Fibroblast of pulmonary artery (primary cell): Measurements from ENCODE around the gene RHOF.

Source experiments
- DNase-seq: peaks from one replicate; pipeline ENCODE4 v3.0.0-alpha.2; 2010; ENCODE audit warnings: low read depth
- H3K4me3 ChIP-seq: replicated peaks from 2 replicates; pipeline ENCODE4 v1.5.1; 2011; ENCODE audit warnings: low read depth, mild to moderate bottlenecking, control low read depth, low read length, moderate library complexity
- CTCF ChIP-seq: IDR thresholded peaks from 2 replicates; pipeline ENCODE4 v1.5.1; 2011; ENCODE audit warnings: mild to moderate bottlenecking, control low read depth, low read length, inconsistent platforms; ENCODE audit errors: missing control alignments

Gene RHOF

GRCh38 chr12:121776190-121777098 is 17.0 kb downstream of the RHOF start:
- peak; percentile 78 for TF ChIP-seq CTCF
- peak; percentile 65 for DNase-seq
- H3K4me3 ChIP-seq, result no peak overlapping the region

DNA sequence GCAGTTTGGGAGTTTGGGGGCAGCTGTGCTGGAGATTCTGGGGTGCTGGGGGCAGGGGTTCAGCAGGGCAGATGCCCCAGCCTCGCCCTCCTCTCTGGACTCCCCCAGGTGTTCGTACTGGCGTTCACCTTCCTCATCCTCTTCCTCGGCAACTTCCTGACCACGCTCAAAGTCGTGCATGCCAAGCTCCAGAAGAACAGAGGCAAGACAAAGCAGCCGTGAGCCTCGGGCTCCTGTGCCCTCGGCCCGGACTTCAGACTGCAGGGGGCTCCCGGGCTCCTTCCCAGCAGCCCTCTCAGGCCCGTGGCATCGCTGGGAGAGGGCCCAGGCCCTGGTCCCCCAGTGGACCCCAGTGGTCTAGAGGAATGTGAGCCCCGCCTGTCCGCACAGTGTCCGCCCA is 18.0 kb downstream of the RHOF start:
- DNase-seq, result no peak
- no peak overlapping the region for H3K4me3 ChIP-seq
- TF ChIP-seq CTCF, result no peak

DNA sequence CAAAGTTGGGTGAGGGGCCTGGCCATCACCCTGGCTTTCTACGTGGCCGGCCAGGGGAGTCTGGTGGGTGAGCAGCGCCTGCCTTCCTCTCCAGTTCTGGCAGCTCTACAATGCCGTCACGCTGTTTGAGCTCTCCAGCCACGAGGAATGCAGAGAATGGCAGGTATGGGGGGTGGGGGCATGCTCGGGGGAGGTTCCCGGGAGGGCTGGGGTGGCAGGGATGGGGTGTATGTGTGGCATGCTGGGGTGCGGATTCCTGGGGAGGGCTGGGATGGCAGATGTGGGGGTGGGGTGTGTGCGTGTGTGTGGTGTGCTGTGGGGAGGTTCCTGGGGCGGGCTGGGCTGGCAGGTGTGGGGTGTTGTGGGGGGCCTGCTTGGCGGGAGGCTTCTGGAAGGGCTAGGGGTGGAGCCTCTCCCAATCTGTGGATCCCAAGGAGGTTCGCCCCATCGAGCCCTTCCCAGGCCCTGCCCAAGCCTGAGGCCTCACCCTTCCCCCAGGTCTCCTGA is 18.5 kb downstream of the RHOF start:
- TF ChIP-seq CTCF, result no peak
- no peak overlapping the region for H3K4me3 ChIP-seq
- DNase-seq, result no peak

DNA sequence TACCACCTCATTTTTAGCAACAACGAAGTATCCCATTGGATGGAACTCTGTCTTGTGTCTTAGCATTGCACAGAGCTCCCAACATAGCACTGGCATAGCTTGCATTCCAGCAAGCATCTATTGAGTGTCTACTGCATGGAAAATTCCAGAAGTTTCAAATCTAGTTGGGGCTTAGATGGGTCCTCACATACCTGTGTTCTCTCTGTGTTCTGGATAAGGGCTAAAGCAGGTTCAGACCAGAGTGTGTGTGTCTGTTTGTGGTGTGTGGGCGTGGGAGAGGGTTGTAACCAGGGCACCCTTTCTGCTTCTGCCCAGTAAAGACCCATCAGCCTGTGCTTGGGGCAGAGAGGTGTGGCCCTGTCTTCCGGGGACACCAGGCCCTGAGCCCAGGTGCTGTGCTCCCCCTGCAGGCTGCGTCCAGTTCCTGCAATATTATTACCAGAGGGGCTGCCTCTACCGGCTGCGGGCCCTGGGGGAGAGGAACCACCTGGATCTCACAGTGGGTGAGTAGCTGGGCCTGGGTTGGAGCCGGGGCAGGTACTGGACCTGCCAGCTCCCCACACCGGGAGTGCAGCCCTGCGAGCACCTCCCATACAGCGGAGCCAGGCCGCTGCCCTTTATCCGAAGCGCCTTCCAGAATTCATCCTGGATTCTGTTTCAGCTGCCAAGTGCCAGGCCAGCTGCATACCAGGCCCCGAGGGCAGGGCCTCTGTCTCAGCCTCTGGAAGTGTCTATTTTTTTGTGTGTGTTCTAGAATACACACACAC is 20.3 kb downstream of the RHOF start:
- no peak overlapping the region for H3K4me3 ChIP-seq
- peak; percentile 81 for TF ChIP-seq CTCF
- DNase-seq, result peak; percentile 75

DNA sequence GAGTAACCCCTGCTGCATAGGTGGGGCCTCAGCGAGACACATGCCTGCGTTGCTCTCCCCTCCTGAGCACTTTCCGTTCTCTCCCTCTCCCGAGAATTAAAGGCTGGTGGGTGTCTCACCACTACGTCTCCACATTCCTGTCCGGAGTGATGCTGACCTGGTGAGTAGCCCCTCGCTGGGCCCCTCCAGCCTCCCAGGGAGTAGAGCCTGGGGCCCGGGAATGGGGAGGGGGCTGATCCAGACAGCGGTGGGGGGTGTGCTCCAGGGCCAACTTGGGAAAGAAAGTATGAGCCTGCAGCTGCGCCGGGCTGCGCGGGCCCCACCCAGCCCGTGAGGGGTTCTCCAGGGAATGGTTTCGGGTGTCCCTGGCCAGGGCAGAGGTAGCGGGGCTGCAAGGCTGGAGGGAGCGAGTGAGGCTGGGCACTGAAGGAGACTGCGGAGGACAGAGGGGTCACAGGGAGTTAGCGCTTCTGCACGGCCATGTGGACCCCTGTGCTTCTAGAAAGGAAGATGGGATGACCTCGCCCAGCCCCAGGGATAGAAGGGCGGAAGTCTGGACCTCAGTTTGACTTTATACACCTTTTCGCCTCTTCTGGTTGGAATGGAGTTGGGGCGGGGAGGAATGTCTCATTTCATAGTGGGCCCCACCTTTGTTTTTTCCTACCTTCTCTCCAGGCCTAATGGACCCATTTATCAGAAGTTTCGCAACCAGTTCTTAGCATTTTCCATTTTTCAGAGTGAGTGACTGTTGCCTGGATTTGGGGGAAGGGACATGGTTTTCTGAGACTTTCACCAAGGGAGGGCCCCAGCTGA is 22.5 kb downstream of the RHOF start:
- TF ChIP-seq CTCF, result no peak
- no peak for DNase-seq
- no peak overlapping the region for H3K4me3 ChIP-seq

GRCh38 chr12:121770388-121770787 is 23.1 kb downstream of the RHOF start:
- DNase-seq, result no peak
- TF ChIP-seq CTCF, result no peak
- H3K4me3 ChIP-seq, result no peak overlapping the region
